GM12892 (cell line): Measurements from ENCODE around the gene ITGA8.

Experiments
- POLR2A ChIP-seq: IDR thresholded peaks from 2 replicates; pipeline ENCODE4 v1.6.1; 2011; ENCODE audit warnings: low read depth, low read length, control low read depth
- POLR2AphosphoS5 ChIP-seq: IDR thresholded peaks from 2 replicates; pipeline ENCODE4 v1.6.1; 2011; ENCODE audit warnings: low read depth, low read length, control low read depth
- TAF1 ChIP-seq: IDR thresholded peaks from 2 replicates; pipeline ENCODE4 v1.6.1; 2011; ENCODE audit warnings: low read depth, mild to moderate bottlenecking, control low read depth, low read length, borderline replicate concordance

- TF ChIP-seq POLR2A (no peak), POLR2AphosphoS5 (no peak), TAF1 (no peak)
These were observed 230.3 kb downstream of the ITGA8 start for GRCh38 chr10:15489431-15489830.
